Esophagus muscularis mucosa (tissue), 4 donors: ENCODE results near the gene CENPO. TPM values are rescaled to one million over a fixed set of nuclear protein-coding genes. Genes with fewer than 3 reads are reported as not detected.
A peak's percentile ranks its signal among the peaks of the same experiment; 100 is the strongest.

Experiments used
- DNase-seq: peaks from one replicate; pipeline ENCODE4 v3.0.0-alpha.2; 2017; ENCODE audit errors: extremely low spot score
- H3K27ac ChIP-seq, 4 donors: fragments of 200-600 bp; sonication (generic); replicated peaks in 1 of 4; 1 replicate in 3 of 4; 2 replicates in 1 of 4; pipeline ENCODE4 v1.5.1; 2016 to 2019; ENCODE audit warnings: mild to moderate bottlenecking in 1 of 4
- H3K27me3 ChIP-seq, 4 donors: fragments of 200-600 bp; sonication (generic); one replicate each; pipeline versions ENCODE4 v1.5.1 to v1.6.0; 2016 to 2019
- H3K36me3 ChIP-seq, 4 donors: fragments of 200-600 bp; sonication (generic); one replicate each; pipeline ENCODE4 v1.5.1; 2016 to 2019
- H3K4me1 ChIP-seq, 4 donors: fragments of 200-600 bp; sonication (generic); one replicate each; pipeline ENCODE4 v1.5.1; 2016 to 2019
- H3K4me3 ChIP-seq, 4 donors: fragments of 200-600 bp; sonication (generic); 1 replicate in 2 of 4; 2 replicates in 2 of 4; pipeline ENCODE4 v1.5.1; 2016 to 2019; ENCODE audit warnings: mild to moderate bottlenecking in 4 of 4, moderate library complexity in 1 of 4
- H3K9me3 ChIP-seq, 4 donors: fragments of 200-600 bp; sonication (generic); 1 replicate in 3 of 4; 2 replicates in 1 of 4; pipeline ENCODE4 v1.5.1; 2016 to 2019
- CTCF ChIP-seq, 3 experiments: fragments of 200-600 bp in 2 of 3; fragments of 450-650 bp in 1 of 3; sonication (generic) in 2 of 3; IDR thresholded peaks; one replicate each; pipeline ENCODE4 v1.5.1; 2017 to 2019; ENCODE audit warnings: antibody characterized with exemption in 3 of 3, mild to moderate bottlenecking in 2 of 3, moderate library complexity in 1 of 3
- EP300 ChIP-seq: sonication (generic); formaldehyde crosslinking; IDR thresholded peaks from one replicate; pipeline ENCODE4 v1.6.1; 2017; ENCODE audit warnings: antibody characterized with exemption
- POLR2A ChIP-seq: fragments of 450-650 bp; IDR thresholded peaks from one replicate; pipeline ENCODE4 v1.6.1; 2017; ENCODE audit warnings: antibody characterized with exemption, moderate library complexity, mild to moderate bottlenecking, low read depth
- POLR2AphosphoS5 ChIP-seq, 2 donors: sonication (generic); formaldehyde crosslinking; IDR thresholded peaks; one replicate each; pipeline ENCODE4 v1.6.1; 2017; ENCODE audit warnings: antibody characterized with exemption in 2 of 2
- WGBS: methylation state at CpG from one replicate; pipeline ENCODE4 v1.1.5; 2018; 5-methylcytosine and 5-hydroxymethylcytosine counted together
- intact Hi-C: fragments of 100-400 bp; cut with DNase I; formaldehyde crosslinking; loops from one replicate; pipeline ENCODE4 v1.15.1; 2023
- total RNA-seq, 4 donors: library from RNA; depleted of rRNA; stranded (reverse); fragments of >200 nt; gene quantifications; one replicate each; pipeline versions ENCODE4 v1.1.0 to v1.2.1, GENCODE V29; 2016

CENPO gene
- total RNA-seq, 4 donors from 2014 or later, result 1.2 to 2.7 (median 1.4) TPM

GRCh38 chr2:24859968-24860600 lies 66.9 kb downstream of the CENPO start:
- no peak for DNase-seq
- Histone ChIP-seq H3K4me3 (no peak overlapping the region), H3K36me3 (no peaks in the 10 kb centered on the region), H3K27me3 (no peaks in the 10 kb centered on the region), H3K27ac (peak overlapping the region in 1 of 4 donors; percentile 37), H3K4me1 (peaks cover 0 to 19% (median 16%) of the 10 kb centered on the region in 4 donors), H3K9me3 (no peaks in the 10 kb centered on the region)
- TF ChIP-seq POLR2AphosphoS5 (IDR thresholded peaks at IDR 0.05) (no peak), EP300 (no peak), CTCF (IDR thresholded peaks at IDR 0.05) (no peak), POLR2A (no peak)
- 92% methylated on average over 14 of the region's 15 CpGs for WGBS
- intact Hi-C loops, result no loop called here

- peak overlapping the region in 3 of 4 donors; percentile 10 to 37 (median 19) for H3K27ac ChIP-seq
- TF ChIP-seq EP300, result no peak
- TF ChIP-seq CTCF (IDR thresholded peaks at IDR 0.05), result no peak
- TF ChIP-seq POLR2A, result no peak
- no peak for TF ChIP-seq POLR2AphosphoS5 (IDR thresholded peaks at IDR 0.05)
- 96% methylated on average over 7 of the region's 7 CpGs for WGBS
- no peaks in the 10 kb centered on the region for H3K36me3 ChIP-seq
- peaks cover 0 to 17% (median 16%) of the 10 kb centered on the region in 4 donors for H3K4me1 ChIP-seq
- intact Hi-C loops, result no loop called here
- H3K27me3 ChIP-seq, result no peaks in the 10 kb centered on the region
- H3K4me3 ChIP-seq, result no peak overlapping the region
- no peak for DNase-seq
- no peaks in the 10 kb centered on the region for H3K9me3 ChIP-seq
These were observed 67.4 kb downstream of the CENPO start for GRCh38 chr2:24860631-24861030.

- H3K27me3 ChIP-seq, result no peaks in the 10 kb centered on the region
- H3K9me3 ChIP-seq, result no peaks in the 10 kb centered on the region
- peaks cover 0 to 11% (median 9%) of the 10 kb centered on the region in 4 donors for H3K4me1 ChIP-seq
- no peak for TF ChIP-seq POLR2A
- TF ChIP-seq POLR2AphosphoS5 (IDR thresholded peaks at IDR 0.05), result peak in 1 of 2 donors; percentile 67
- H3K27ac ChIP-seq, result peak overlapping the region; percentile 41 to 55 (median 54)
- 86% methylated on average over 11 of the region's 11 CpGs for WGBS
- H3K36me3 ChIP-seq, result no peaks in the 10 kb centered on the region
- intact Hi-C loops, result no loop called here
- DNase-seq, result no peak
- no peak overlapping the region for H3K4me3 ChIP-seq
These were observed 68.3 kb downstream of the CENPO start for GRCh38 chr2:24861500-24861899.

GRCh38 chr2:24863641-24864040 lies 70.4 kb downstream of the CENPO start:
- Histone ChIP-seq H3K27me3 (no peaks in the 10 kb centered on the region), H3K27ac (peak overlapping the region in 1 of 4 donors; percentile 15), H3K36me3 (no peaks in the 10 kb centered on the region), H3K4me1 (peaks cover 0 to 7% (median 3%) of the 10 kb centered on the region in 4 donors), H3K9me3 (no peaks in the 10 kb centered on the region), H3K4me3 (no peak overlapping the region)
- intact Hi-C loops, result no loop called here
- WGBS, result 89% methylated on average over 3 of the region's 3 CpGs
- TF ChIP-seq CTCF (IDR thresholded peaks at IDR 0.05) (no peak), EP300 (no peak), POLR2A (no peak), POLR2AphosphoS5 (IDR thresholded peaks at IDR 0.05) (no peak)
- no peak for DNase-seq

GRCh38 chr2:24866946-24867345 lies 73.7 kb downstream of the CENPO start:
- Histone ChIP-seq H3K27ac (no peak overlapping the region), H3K27me3 (no peaks in the 10 kb centered on the region), H3K4me1 (peaks cover 5 to 10% (median 8%) of the 10 kb centered on the region in 4 donors), H3K4me3 (no peak overlapping the region), H3K9me3 (no peaks in the 10 kb centered on the region), H3K36me3 (peaks cover 0 to 4% (median 0%) of the 10 kb centered on the region in 4 donors)
- TF ChIP-seq POLR2A, result no peak
- TF ChIP-seq POLR2AphosphoS5 (IDR thresholded peaks at IDR 0.05), result no peak
- TF ChIP-seq CTCF (IDR thresholded peaks at IDR 0.05), result no peak
- no peak for TF ChIP-seq EP300
- DNase-seq, result no peak
- WGBS, result 93% methylated on average over 6 of the region's 6 CpGs
- intact Hi-C loops, result no loop called here
